H9 (cell line): ENCODE measurements around the gene PCCA. TPM values are rescaled to one million over a fixed set of nuclear protein-coding genes. Genes with fewer than 3 reads are reported as not detected.
A peak's percentile ranks its signal among the peaks of the same experiment; 100 is the strongest.

ENCODE experiments used
- DNase-seq: peaks from one replicate; pipeline ENCODE4 v3.0.0-alpha.2; 2017
- H2AFZ ChIP-seq: one replicate; pipeline ENCODE4 v1.6.1; 2013; ENCODE audit warnings: mild to moderate bottlenecking, low read length, control low read depth, moderate library complexity
- H2AK5ac ChIP-seq: 2 replicates; pipeline ENCODE4 v1.6.1; 2013; ENCODE audit warnings: low read length, control low read depth, mixed read lengths; ENCODE audit not compliant: insufficient read length
- H2BK120ac ChIP-seq: one replicate; pipeline ENCODE4 v1.6.1; 2013; ENCODE audit warnings: low read depth, mild to moderate bottlenecking, low read length, control low read depth, inconsistent platforms; ENCODE audit not compliant: poor library complexity, severe bottlenecking
- H2BK12ac ChIP-seq: 2 replicates; pipeline ENCODE4 v1.6.1; 2013; ENCODE audit warnings: low read length, control low read depth, mixed read lengths, low read depth; ENCODE audit not compliant: insufficient read length
- H2BK15ac ChIP-seq: 2 replicates; pipeline ENCODE4 v1.6.1; 2013; ENCODE audit warnings: low read depth, low read length, control low read depth
- H2BK20ac ChIP-seq: one replicate; pipeline ENCODE4 v1.6.1; 2013; ENCODE audit warnings: low read depth, mild to moderate bottlenecking, low read length, control low read depth, inconsistent platforms; ENCODE audit not compliant: poor library complexity, severe bottlenecking
- H2BK5ac ChIP-seq: 2 replicates; pipeline ENCODE4 v1.6.1; 2013; ENCODE audit warnings: low read length, control low read depth, mixed read lengths; ENCODE audit not compliant: insufficient read length
- H3K14ac ChIP-seq: 2 replicates; pipeline ENCODE4 v1.6.1; 2013; ENCODE audit warnings: low read length, control low read depth; ENCODE audit not compliant: insufficient read depth
- H3K18ac ChIP-seq: 2 replicates; pipeline ENCODE4 v1.6.1; 2013; ENCODE audit warnings: low read depth, mild to moderate bottlenecking, mixed read lengths, low read length, control low read depth; ENCODE audit not compliant: insufficient read length
- H3K23ac ChIP-seq: 2 replicates; pipeline ENCODE4 v1.6.1; 2013; ENCODE audit warnings: low read length, control low read depth, mixed read lengths, low read depth; ENCODE audit not compliant: insufficient read length
- H3K23me2 ChIP-seq: 2 replicates; pipeline ENCODE4 v1.6.1; 2013; ENCODE audit warnings: low read depth, mild to moderate bottlenecking, mixed read lengths, low read length, control low read depth; ENCODE audit not compliant: insufficient read length, poor library complexity, severe bottlenecking
- H3K27ac ChIP-seq: 2 replicates; pipeline ENCODE4 v1.5.1; 2013; ENCODE audit warnings: low read length, control low read depth, mixed read lengths, low read depth; ENCODE audit not compliant: insufficient read length
- H3K27me3 ChIP-seq: 2 replicates; pipeline ENCODE4 v1.6.1; 2013; ENCODE audit warnings: low read length, control low read depth, inconsistent platforms; ENCODE audit not compliant: insufficient read depth
- H3K4ac ChIP-seq: 2 replicates; pipeline ENCODE4 v1.6.1; 2013; ENCODE audit warnings: low read depth, mild to moderate bottlenecking, control low read depth, inconsistent platforms, low read length, moderate library complexity
- H3K4me1 ChIP-seq: 2 replicates; pipeline ENCODE4 v1.6.1; 2013; ENCODE audit warnings: low read length, control low read depth, inconsistent platforms; ENCODE audit not compliant: insufficient read depth
- H3K4me2 ChIP-seq: 2 replicates; pipeline ENCODE4 v1.6.1; 2013; ENCODE audit warnings: low read length, control low read depth, mixed read lengths; ENCODE audit not compliant: insufficient read length, insufficient read depth
- H3K56ac ChIP-seq: 2 replicates; pipeline ENCODE4 v1.6.1; 2013; ENCODE audit warnings: low read depth, mild to moderate bottlenecking, mixed read lengths, low read length, control low read depth; ENCODE audit not compliant: insufficient read length
- H3K79me1 ChIP-seq: 2 replicates; pipeline ENCODE4 v1.6.1; 2013; ENCODE audit warnings: low read depth, mild to moderate bottlenecking, moderate library complexity, low read length, control low read depth, inconsistent platforms; ENCODE audit not compliant: insufficient read depth, poor library complexity, severe bottlenecking
- H3K79me2 ChIP-seq: 2 replicates; pipeline ENCODE4 v1.6.1; 2013; ENCODE audit warnings: low read length, control low read depth, inconsistent platforms; ENCODE audit not compliant: insufficient read depth
- H3K9ac ChIP-seq: 2 replicates; pipeline ENCODE4 v1.6.1; 2013; ENCODE audit warnings: low read length, control low read depth, mixed read lengths; ENCODE audit not compliant: insufficient read length; ENCODE audit errors: extremely low read depth
- H3K9me3 ChIP-seq: one replicate; pipeline ENCODE4 v1.6.1; 2013; ENCODE audit warnings: low read depth, low read length, inconsistent platforms; ENCODE audit not compliant: control insufficient read depth
- H3T11ph ChIP-seq: one replicate; pipeline ENCODE4 v1.6.1; 2013; ENCODE audit warnings: mild to moderate bottlenecking, low read length, control low read depth, inconsistent platforms
- H4K20me1 ChIP-seq: one replicate; pipeline ENCODE4 v1.6.1; 2013; ENCODE audit not compliant: control insufficient read depth, insufficient read length, insufficient read depth
- H4K5ac ChIP-seq: 2 replicates; pipeline ENCODE4 v1.6.1; 2013; ENCODE audit warnings: low read depth, mild to moderate bottlenecking, mixed read lengths, low read length, control low read depth; ENCODE audit not compliant: insufficient read length
- H4K8ac ChIP-seq: replicated peaks from 2 replicates; pipeline ENCODE4 v1.6.1; 2013; ENCODE audit warnings: low read length, control low read depth, mixed read lengths, low read depth; ENCODE audit not compliant: insufficient read length
- H4K91ac ChIP-seq: 2 replicates; pipeline ENCODE4 v1.6.1; 2013; ENCODE audit warnings: low read depth, mild to moderate bottlenecking, moderate library complexity, mixed read lengths, low read length, control low read depth; ENCODE audit not compliant: insufficient read length
- H3K27ac Mint-ChIP-seq, 3 experiments: 2 replicates in 2 of 3; 3 replicates in 1 of 3; pipeline ENCODE4 v1.8.0; 2020 to 2021; ENCODE audit warnings: mixed read lengths in 3 of 3, mild to moderate bottlenecking in 1 of 3, moderate library complexity in 1 of 3
- H3K27me3 Mint-ChIP-seq: 2 replicates; pipeline ENCODE4 v1.8.0; 2021; ENCODE audit warnings: low read depth, mild to moderate bottlenecking, moderate library complexity, mixed read lengths
- H3K36me3 Mint-ChIP-seq, 3 experiments: 2 replicates in 2 of 3; 3 replicates in 1 of 3; pipeline ENCODE4 v1.8.0; 2020 to 2021; ENCODE audit warnings: low read depth in 3 of 3, mixed read lengths in 3 of 3; ENCODE audit not compliant: insufficient read depth in 1 of 3
- H3K4me1 Mint-ChIP-seq, 2 experiments: 2 replicates each; pipeline ENCODE4 v1.8.0; 2020; ENCODE audit warnings: mixed read lengths in 2 of 2
- H3K4me3 Mint-ChIP-seq, 2 experiments: 2 replicates in 1 of 2; 3 replicates in 1 of 2; pipeline ENCODE4 v1.8.0; 2020 to 2021; ENCODE audit warnings: mild to moderate bottlenecking in 2 of 2, mixed read lengths in 2 of 2, moderate library complexity in 1 of 2
- H3K9me3 Mint-ChIP-seq, 2 experiments: 2 replicates in 1 of 2; 3 replicates in 1 of 2; pipeline ENCODE4 v1.8.0; 2020; ENCODE audit warnings: mild to moderate bottlenecking in 2 of 2, mixed read lengths in 2 of 2, moderate library complexity in 1 of 2
- WGBS: extraction: QIAGEN DNeasy Blood & Tissue Kit; methylation state at CpG from one replicate; pipeline ENCODE4 v1.1.7; 2013; ENCODE audit warnings: missing lambda C conversion rate, low lambda C conversion rate, mixed read lengths; ENCODE audit not compliant: insufficient read length; ENCODE audit errors: extremely low coverage; 5-methylcytosine and 5-hydroxymethylcytosine counted together
- total RNA-seq: library from RNA; stranded (reverse); gene quantifications from 2 replicates; pipeline ENCODE4 v1.2.1, GENCODE V29; 2021
- TF ChIP-seq, protein P1 (sequence below): fragments of 200-600 bp; sonication (generic); conservative IDR thresholded peaks from 3 replicates; pipeline ENCODE4 v1.8.0; 2021; ENCODE audit warnings: antibody characterized with exemption, mild to moderate bottlenecking

PCCA gene
- total RNA-seq, 1 experiment from 2014 or later = 56.5 TPM

DNA sequence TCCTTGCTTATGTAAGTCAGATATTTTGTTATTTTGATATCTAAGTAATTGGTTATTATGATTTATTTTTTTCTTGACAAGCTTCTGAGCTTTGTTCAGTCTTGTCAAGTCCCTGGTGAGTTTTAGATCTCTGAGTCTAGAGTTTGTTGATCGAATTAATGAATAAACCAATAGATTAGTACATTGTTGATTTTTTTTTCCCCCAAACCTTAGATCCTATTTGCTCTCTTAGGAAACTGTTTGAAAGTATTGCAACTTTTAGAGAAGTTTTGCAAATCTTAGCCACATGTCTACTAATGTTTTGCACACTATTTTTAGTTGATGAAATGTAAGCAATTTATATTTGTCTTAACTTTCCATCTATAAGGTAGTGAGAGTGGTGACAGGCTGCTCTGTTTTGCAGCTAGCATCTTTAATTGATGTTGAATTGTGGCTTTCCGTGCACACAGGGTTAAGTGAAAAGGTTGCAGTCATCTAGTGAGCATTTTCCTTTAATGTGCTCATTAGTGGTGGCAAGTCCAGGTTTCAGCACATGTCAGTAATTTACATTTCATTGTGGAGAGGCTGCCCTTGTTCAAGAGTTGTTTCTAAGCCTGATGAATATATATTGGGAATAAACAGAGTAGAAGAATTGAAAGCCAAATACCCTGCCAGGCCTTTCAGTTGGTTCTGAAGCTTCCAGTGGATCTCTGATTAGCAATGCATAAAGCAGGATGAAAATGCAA, 86.3 kb downstream of the PCCA start:
- DNase-seq = no peak
- H2BK120ac ChIP-seq = no peak overlapping the region
- no peaks in the 10 kb centered on the region for H3K23me2 ChIP-seq
- H3K79me1 ChIP-seq = no peaks in the 10 kb centered on the region
- no peak overlapping the region for H4K8ac ChIP-seq
- H2BK5ac ChIP-seq = no peak overlapping the region
- no peak overlapping the region for H3K23ac ChIP-seq
- TF ChIP-seq, protein P1, sequence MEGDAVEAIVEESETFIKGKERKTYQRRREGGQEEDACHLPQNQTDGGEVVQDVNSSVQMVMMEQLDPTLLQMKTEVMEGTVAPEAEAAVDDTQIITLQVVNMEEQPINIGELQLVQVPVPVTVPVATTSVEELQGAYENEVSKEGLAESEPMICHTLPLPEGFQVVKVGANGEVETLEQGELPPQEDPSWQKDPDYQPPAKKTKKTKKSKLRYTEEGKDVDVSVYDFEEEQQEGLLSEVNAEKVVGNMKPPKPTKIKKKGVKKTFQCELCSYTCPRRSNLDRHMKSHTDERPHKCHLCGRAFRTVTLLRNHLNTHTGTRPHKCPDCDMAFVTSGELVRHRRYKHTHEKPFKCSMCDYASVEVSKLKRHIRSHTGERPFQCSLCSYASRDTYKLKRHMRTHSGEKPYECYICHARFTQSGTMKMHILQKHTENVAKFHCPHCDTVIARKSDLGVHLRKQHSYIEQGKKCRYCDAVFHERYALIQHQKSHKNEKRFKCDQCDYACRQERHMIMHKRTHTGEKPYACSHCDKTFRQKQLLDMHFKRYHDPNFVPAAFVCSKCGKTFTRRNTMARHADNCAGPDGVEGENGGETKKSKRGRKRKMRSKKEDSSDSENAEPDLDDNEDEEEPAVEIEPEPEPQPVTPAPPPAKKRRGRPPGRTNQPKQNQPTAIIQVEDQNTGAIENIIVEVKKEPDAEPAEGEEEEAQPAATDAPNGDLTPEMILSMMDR = no peak
- H3K4me1 ChIP-seq = peaks cover 5% of the 10 kb centered on the region
- H3K27me3 Mint-ChIP-seq = no peaks in the 10 kb centered on the region
- no peak overlapping the region for H4K91ac ChIP-seq
- H3K27me3 ChIP-seq = no peaks in the 10 kb centered on the region
- no peak overlapping the region for H4K5ac ChIP-seq
- no peak overlapping the region for H2BK12ac ChIP-seq
- peaks cover 11 to 12% of the 10 kb centered on the region in 2 experiments for H3K9me3 Mint-ChIP-seq
- no peak overlapping the region for H2BK15ac ChIP-seq
- H4K20me1 ChIP-seq = no peaks in the 10 kb centered on the region
- no peak overlapping the region for H3K18ac ChIP-seq
- H3K56ac ChIP-seq = no peak overlapping the region
- no CpG with 5 or more reads among the region's 2 CpGs for WGBS
- no peak overlapping the region for H3K9ac ChIP-seq
- no peak overlapping the region for H2AK5ac ChIP-seq
- H3K9me3 ChIP-seq = no peaks in the 10 kb centered on the region
- no peak overlapping the region for H2BK20ac ChIP-seq
- H3K4ac ChIP-seq = no peak overlapping the region
- H3T11ph ChIP-seq = no peak overlapping the region
- H3K4me2 ChIP-seq = peak overlapping the region; percentile 48
- H3K36me3 Mint-ChIP-seq = peaks cover 15 to 18% (median 17%) of the 10 kb centered on the region in 3 experiments
- no peak overlapping the region for H3K27ac ChIP-seq
- peak overlapping the region; percentile 1 to 6; a peak in 2 of 5 replicates for H3K4me3 Mint-ChIP-seq
- H3K79me2 ChIP-seq = 0 out of 2 replicates have a peak, but pooled peaks cover 2% of the 10 kb centered on the region
- H2AFZ ChIP-seq = no peak overlapping the region
- H3K14ac ChIP-seq = no peak overlapping the region
- H3K27ac Mint-ChIP-seq = peak overlapping the region in 2 of 3 experiments; percentile 52 to 96; a peak in 4 of 7 replicates
- H3K4me1 Mint-ChIP-seq = peaks cover 50 to 53% of the 10 kb centered on the region in 2 experiments
